Measurements from ENCODE around the gene PACRG.

DNA sequence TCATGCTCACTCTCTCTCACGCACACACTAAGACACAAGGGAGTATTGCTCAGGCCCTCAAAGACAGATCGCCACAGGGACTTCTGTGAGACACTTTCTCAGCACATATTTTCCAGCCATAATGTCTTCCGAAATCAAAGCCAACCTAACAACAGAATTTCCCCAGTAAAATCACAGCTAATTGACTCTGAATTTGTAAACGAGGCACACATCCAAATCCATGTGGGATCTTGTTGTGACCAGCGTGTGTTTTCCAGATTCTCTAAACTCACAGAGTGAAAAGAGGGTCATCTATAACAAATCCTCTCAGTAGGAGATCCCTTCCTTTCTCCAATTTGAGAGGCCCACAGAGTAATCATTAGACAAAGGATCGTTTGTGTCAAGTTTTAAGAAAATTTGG is 280.4 kb downstream of the PACRG start:
- TF ChIP-seq, protein P1, sequence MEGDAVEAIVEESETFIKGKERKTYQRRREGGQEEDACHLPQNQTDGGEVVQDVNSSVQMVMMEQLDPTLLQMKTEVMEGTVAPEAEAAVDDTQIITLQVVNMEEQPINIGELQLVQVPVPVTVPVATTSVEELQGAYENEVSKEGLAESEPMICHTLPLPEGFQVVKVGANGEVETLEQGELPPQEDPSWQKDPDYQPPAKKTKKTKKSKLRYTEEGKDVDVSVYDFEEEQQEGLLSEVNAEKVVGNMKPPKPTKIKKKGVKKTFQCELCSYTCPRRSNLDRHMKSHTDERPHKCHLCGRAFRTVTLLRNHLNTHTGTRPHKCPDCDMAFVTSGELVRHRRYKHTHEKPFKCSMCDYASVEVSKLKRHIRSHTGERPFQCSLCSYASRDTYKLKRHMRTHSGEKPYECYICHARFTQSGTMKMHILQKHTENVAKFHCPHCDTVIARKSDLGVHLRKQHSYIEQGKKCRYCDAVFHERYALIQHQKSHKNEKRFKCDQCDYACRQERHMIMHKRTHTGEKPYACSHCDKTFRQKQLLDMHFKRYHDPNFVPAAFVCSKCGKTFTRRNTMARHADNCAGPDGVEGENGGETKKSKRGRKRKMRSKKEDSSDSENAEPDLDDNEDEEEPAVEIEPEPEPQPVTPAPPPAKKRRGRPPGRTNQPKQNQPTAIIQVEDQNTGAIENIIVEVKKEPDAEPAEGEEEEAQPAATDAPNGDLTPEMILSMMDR (conservative IDR thresholded peaks at IDR 0.05; ENCODE audit: low read length), result no peak
- no peak for TF ChIP-seq EZH2phosphoT487 (IDR thresholded peaks at IDR 0.05; ENCODE audit: borderline replicate concordance, low read depth, low read length)

All from OCI-LY7 (cell line).